CD4-positive, CD25-positive, alpha-beta regulatory T cell (primary cell): ENCODE results near the gene FRMD1. TPM values are rescaled to one million over a fixed set of nuclear protein-coding genes. Genes with fewer than 3 reads are reported as not detected.
A peak's percentile ranks its signal among the peaks of the same experiment; 100 is the strongest.

ENCODE experiments used
- ATAC-seq, 2 donors: fragments of 150-1000 bp; cut with Tn5 transposase; one replicate each; pipeline ENCODE4 v1.10.0; 2021; ENCODE audit warnings: low read depth in 2 of 2, moderate number of reproducible peaks in 2 of 2, moderate library complexity in 1 of 2
- DNase-seq, 3 donors: peaks; one replicate each; pipeline versions ENCODE4 v3.0.0 to v3.0.0-alpha.2; 2012 to 2022; ENCODE audit warnings: mixed read lengths in 1 of 3
- H3K27ac ChIP-seq: one replicate; pipeline ENCODE4 v1.7.0; 2013; ENCODE audit warnings: mild to moderate bottlenecking, low read length; ENCODE audit not compliant: insufficient read depth, poor library complexity, severe bottlenecking
- H3K27me3 ChIP-seq: one replicate; pipeline ENCODE4 v1.7.0; 2013; ENCODE audit warnings: low read length; ENCODE audit not compliant: control insufficient read depth, insufficient read depth
- H3K36me3 ChIP-seq: one replicate; pipeline ENCODE4 v1.7.0; 2013; ENCODE audit warnings: mild to moderate bottlenecking, low read length, moderate library complexity; ENCODE audit not compliant: control insufficient read depth, insufficient read depth
- H3K4me1 ChIP-seq: 2 replicates; pipeline ENCODE4 v1.7.0; 2013; ENCODE audit warnings: mild to moderate bottlenecking, low read length; ENCODE audit not compliant: insufficient read depth, control insufficient read depth, poor library complexity, severe bottlenecking
- H3K4me3 ChIP-seq: one replicate; pipeline ENCODE4 v1.7.0; 2013; ENCODE audit warnings: low read depth, mild to moderate bottlenecking, low read length, moderate library complexity
- H3K9me3 ChIP-seq, 2 experiments: 1 replicate in 1 of 2; 2 replicates in 1 of 2; pipeline ENCODE4 v1.7.0; 2013; ENCODE audit warnings: low read length in 2 of 2, mild to moderate bottlenecking in 1 of 2, moderate library complexity in 1 of 2; ENCODE audit not compliant: control insufficient read depth in 2 of 2
- H3K27ac Mint-ChIP-seq, 3 donors: one replicate each; pipeline ENCODE4 v1.8.0; 2020 to 2022; ENCODE audit warnings: mild to moderate bottlenecking in 3 of 3, mixed read lengths in 3 of 3, moderate library complexity in 2 of 3
- H3K27me3 Mint-ChIP-seq: one replicate; pipeline ENCODE4 v1.8.0; 2022; ENCODE audit warnings: mild to moderate bottlenecking, mixed read lengths
- H3K36me3 Mint-ChIP-seq: one replicate; pipeline ENCODE4 v1.8.0; 2020; ENCODE audit warnings: mixed read lengths
- H3K4me1 Mint-ChIP-seq, 4 donors: one replicate each; pipeline ENCODE4 v1.8.0; 2020 to 2022; ENCODE audit warnings: mixed read lengths in 4 of 4, mild to moderate bottlenecking in 1 of 4
- H3K4me3 Mint-ChIP-seq, 4 donors: one replicate each; pipeline ENCODE4 v1.8.0; 2020 to 2022; ENCODE audit warnings: mild to moderate bottlenecking in 4 of 4, mixed read lengths in 4 of 4, moderate library complexity in 3 of 4
- H3K9me3 Mint-ChIP-seq, 7 donors: one replicate each; pipeline ENCODE4 v1.8.0; 2020 to 2022; ENCODE audit warnings: mixed read lengths in 7 of 7, mild to moderate bottlenecking in 3 of 7, moderate library complexity in 2 of 7
- polyA plus RNA-seq, 4 donors: library from polyadenylated mRNA; unstranded; fragments of 300-500 nt; fragmentation: Illumina TruSeq; gene quantifications; one replicate each; pipeline ENCODE4 v1.2.3, GENCODE V29; 2021
- total RNA-seq: library from RNA; stranded (reverse); gene quantifications from one replicate; pipeline ENCODE4 v1.2.3, GENCODE V29; 2022

Gene FRMD1
- total and polyA plus RNA-seq, 5 donors from 2014 or later: not detected

DNA sequence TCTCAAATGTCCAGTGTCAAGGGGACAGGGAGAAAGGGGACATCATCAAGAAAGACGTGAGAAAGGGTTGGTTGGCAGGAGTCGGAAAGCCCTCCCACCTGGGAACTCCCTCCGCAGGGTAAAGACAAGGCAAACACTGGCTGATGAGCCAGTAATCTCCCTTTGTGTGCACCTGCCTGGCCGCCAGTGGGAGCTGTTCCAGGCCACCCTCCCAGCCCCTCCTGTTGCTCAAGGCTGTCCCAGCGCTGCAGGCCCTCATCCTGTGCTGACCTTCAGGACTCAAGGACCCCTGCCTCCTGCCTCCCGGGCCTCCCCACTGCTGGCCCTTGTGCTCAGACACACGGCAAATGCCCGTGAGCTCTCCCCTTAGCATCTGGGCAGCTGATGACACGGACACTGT, 7.4 kb downstream of the FRMD1 start:
- H3K4me3 Mint-ChIP-seq: no peak overlapping the region
- H3K27me3 Mint-ChIP-seq: no peaks in the 10 kb centered on the region
- H3K9me3 ChIP-seq: peaks cover 0 to 2% of the 10 kb centered on the region in 2 experiments
- H3K27me3 ChIP-seq: no peaks in the 10 kb centered on the region
- peaks cover 0 to 6% (median 0%) of the 10 kb centered on the region in 7 donors for H3K9me3 Mint-ChIP-seq
- H3K36me3 ChIP-seq: no peaks in the 10 kb centered on the region
- H3K4me3 ChIP-seq: no peak overlapping the region
- H3K27ac Mint-ChIP-seq: no peak overlapping the region
- no peak overlapping the region for H3K27ac ChIP-seq
- no peaks in the 10 kb centered on the region for H3K4me1 Mint-ChIP-seq
- no peaks in the 10 kb centered on the region for H3K4me1 ChIP-seq
- no peak for DNase-seq
- no peaks in the 10 kb centered on the region for H3K36me3 Mint-ChIP-seq
- ATAC-seq: no peak

DNA sequence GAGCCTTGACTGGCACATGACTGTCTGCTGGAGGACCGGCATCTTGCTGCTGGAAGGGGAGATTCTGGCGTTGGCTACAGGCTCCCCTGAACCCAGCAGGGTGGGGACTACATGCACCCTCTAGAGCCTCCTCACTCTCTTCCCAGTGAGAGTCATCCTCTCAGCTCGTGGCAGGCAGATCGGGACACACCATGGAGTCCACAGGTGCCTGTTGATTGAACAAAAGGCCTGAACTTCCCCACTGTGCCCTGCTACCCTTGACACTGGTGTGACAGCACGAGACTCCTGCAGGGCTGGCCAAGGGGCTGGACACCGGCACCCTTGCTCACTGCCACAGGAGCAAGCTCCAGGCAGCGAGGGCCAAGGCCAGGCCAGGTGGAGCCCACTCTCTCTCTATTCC, 8.2 kb downstream of the FRMD1 start:
- H3K36me3 Mint-ChIP-seq: no peaks in the 10 kb centered on the region
- Histone ChIP-seq H3K27me3 (no peaks in the 10 kb centered on the region), H3K4me1 (no peaks in the 10 kb centered on the region), H3K4me3 (no peak overlapping the region), H3K36me3 (no peaks in the 10 kb centered on the region), H3K27ac (no peak overlapping the region), H3K9me3 (peaks cover 0 to 2% of the 10 kb centered on the region in 2 experiments)
- ATAC-seq: peak in 1 of 2 donors; percentile 13
- no peak overlapping the region for H3K27ac Mint-ChIP-seq
- no peak for DNase-seq
- H3K27me3 Mint-ChIP-seq: no peaks in the 10 kb centered on the region
- no peak overlapping the region for H3K4me3 Mint-ChIP-seq
- H3K4me1 Mint-ChIP-seq: no peaks in the 10 kb centered on the region
- peaks cover 0 to 4% (median 0%) of the 10 kb centered on the region in 7 donors for H3K9me3 Mint-ChIP-seq

DNA sequence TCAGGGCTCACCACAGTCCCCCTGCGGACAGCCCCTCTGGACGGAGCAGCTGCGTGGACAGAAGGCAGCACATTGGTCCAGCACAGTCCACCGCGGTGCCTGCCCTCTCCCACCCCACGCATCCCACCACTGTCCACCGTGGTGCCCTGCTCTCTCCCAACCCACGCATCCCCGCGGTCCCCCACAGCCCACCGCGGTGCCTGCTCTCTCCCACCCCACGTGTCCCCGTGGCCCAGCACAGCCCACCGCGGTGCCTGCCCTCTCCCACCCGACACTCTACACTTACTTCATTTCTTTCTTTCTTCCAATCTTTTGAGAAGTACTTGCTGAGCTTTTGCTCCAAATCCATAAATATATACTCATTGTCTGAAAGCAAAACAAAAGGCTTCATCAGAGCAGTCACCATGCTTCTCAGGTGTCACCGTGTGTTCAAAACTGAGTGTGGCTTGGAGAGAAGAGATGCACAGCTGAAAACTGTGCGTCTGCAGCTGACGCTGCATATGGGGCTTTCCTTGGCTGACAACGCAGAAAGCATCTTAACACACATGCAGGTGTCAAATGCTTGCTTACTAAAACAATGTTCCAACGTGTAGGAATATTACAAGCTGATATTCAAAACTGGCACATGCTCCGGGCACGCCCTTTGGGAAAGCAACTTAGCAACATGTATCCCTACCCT, 11.8 kb downstream of the FRMD1 start:
- Histone ChIP-seq H3K4me3 (no peak overlapping the region), H3K36me3 (no peaks in the 10 kb centered on the region), H3K9me3 (no peaks in the 10 kb centered on the region), H3K27me3 (no peaks in the 10 kb centered on the region), H3K4me1 (no peaks in the 10 kb centered on the region), H3K27ac (no peak overlapping the region)
- DNase-seq (no peak), ATAC-seq (no peak)
- Mint-ChIP-seq H3K4me3 (no peak overlapping the region), H3K27ac (no peak overlapping the region), H3K9me3 (peaks cover 0 to 4% (median 0%) of the 10 kb centered on the region in 7 donors), H3K36me3 (no peaks in the 10 kb centered on the region), H3K27me3 (no peaks in the 10 kb centered on the region), H3K4me1 (no peaks in the 10 kb centered on the region)

DNA sequence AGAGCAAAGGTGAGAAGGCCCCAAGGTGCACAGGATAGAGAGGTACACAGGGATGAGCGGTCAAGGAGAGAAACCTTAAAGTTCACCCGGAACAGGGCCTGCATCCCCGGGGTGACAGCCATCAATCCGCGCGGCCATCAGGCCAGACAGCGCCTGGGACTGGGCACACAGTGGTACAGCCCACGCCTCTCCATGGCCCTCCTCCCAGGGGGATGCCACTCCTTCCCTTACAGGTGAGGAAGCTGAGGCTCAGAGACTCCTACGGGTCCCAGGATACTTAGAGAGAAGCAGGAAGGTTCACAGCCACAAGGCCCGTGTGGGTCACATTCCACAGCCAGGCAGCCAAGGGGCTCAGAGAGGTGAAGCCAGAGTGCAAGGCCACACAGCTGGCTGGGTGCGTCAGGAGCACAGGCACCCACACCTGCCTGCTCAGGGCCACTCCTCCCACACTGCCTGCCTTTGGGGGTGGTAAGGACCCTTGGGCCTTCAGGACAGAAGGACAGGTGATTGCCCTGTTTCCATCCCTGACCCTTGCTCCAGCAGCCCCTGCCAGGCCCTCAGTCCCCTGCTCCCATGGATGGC, 14.7 kb downstream of the FRMD1 start:
- Histone ChIP-seq H3K4me3 (no peak overlapping the region), H3K27me3 (no peaks in the 10 kb centered on the region), H3K27ac (no peak overlapping the region), H3K36me3 (no peaks in the 10 kb centered on the region), H3K4me1 (no peaks in the 10 kb centered on the region), H3K9me3 (no peaks in the 10 kb centered on the region)
- Mint-ChIP-seq H3K27ac (no peak overlapping the region), H3K27me3 (no peaks in the 10 kb centered on the region), H3K36me3 (no peaks in the 10 kb centered on the region), H3K9me3 (no peaks in the 10 kb centered on the region), H3K4me3 (no peak overlapping the region), H3K4me1 (no peaks in the 10 kb centered on the region)
- no peak for DNase-seq
- no peak for ATAC-seq

DNA sequence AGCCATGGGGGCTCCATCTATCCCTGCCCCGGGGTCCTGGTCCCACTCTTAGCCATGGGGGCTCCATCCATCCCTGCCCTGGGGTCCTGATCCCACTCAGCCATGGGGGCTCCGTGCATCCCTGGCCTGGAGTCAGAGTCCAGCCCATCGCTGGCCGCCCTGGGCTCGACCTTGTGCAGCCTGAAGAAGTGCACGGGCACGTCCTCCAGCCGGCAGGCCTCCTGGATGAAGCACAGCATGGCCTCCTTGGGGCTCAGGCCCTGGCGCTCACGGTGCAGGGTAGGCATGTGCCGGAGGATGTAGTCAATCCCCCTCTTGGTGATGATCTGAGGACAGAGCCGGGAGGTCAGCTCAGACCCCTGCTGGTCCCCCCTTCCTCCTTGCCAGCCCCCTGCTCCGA, 15.6 kb downstream of the FRMD1 start:
- no peaks in the 10 kb centered on the region for H3K9me3 ChIP-seq
- no peaks in the 10 kb centered on the region for H3K27me3 ChIP-seq
- Mint-ChIP-seq H3K4me1 (no peaks in the 10 kb centered on the region), H3K9me3 (no peaks in the 10 kb centered on the region), H3K27me3 (no peaks in the 10 kb centered on the region), H3K4me3 (no peak overlapping the region), H3K27ac (no peak overlapping the region), H3K36me3 (no peaks in the 10 kb centered on the region)
- DNase-seq (no peak), ATAC-seq (no peak)
- no peak overlapping the region for H3K4me3 ChIP-seq
- no peak overlapping the region for H3K27ac ChIP-seq
- no peaks in the 10 kb centered on the region for H3K36me3 ChIP-seq
- no peaks in the 10 kb centered on the region for H3K4me1 ChIP-seq

DNA sequence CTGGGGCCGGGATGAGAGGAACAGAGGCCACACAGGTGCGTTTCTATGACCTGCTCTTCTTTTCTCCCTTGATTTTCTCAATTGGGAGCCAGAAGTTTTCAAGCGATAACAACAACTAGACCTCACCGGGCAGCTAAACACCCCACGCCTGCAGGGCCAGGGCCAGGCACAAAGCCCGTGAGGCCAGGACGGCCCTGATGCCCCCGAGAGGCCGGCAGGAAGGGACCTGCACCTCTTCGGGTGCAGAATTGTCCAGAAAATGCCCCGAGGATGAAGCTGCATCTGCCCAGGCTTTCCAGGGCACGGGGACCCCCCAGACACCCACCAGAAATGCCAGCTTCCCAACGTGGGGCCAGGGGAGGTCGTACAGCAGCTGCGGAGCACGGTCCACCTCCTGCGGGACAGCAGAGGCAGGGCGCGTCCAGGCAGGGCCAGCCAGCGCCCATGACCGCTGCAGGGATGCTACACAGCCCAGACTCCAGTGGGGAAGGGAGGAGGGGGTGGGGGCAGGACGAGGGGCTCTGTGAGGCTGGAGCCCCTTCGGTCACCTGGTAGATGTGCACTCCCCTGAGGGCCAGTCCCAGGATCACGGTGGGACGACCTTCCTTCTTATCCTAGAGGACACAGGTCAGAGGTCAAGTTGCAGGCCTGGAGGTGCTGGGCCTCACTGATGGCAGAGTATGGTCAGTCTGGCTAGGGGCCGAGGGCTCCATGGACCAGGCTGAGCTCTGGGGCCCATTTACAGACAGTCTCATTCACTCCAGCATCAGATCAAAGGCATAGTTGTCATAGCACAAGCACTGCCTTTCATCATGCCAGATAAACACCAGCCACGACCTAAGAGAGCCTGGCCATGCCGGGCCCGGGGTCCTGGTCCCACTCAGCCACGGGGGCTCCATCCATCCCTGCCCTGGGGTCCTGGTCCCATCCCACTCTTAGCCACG, 16.4 kb downstream of the FRMD1 start:
- Histone ChIP-seq H3K27ac (no peak overlapping the region), H3K36me3 (no peaks in the 10 kb centered on the region), H3K4me1 (no peaks in the 10 kb centered on the region), H3K4me3 (no peak overlapping the region), H3K27me3 (no peaks in the 10 kb centered on the region), H3K9me3 (no peaks in the 10 kb centered on the region)
- ATAC-seq (no peak), DNase-seq (no peak)
- H3K4me1 Mint-ChIP-seq: no peaks in the 10 kb centered on the region
- no peak overlapping the region for H3K27ac Mint-ChIP-seq
- H3K36me3 Mint-ChIP-seq: no peaks in the 10 kb centered on the region
- no peak overlapping the region for H3K4me3 Mint-ChIP-seq
- no peaks in the 10 kb centered on the region for H3K27me3 Mint-ChIP-seq
- H3K9me3 Mint-ChIP-seq: no peaks in the 10 kb centered on the region

DNA sequence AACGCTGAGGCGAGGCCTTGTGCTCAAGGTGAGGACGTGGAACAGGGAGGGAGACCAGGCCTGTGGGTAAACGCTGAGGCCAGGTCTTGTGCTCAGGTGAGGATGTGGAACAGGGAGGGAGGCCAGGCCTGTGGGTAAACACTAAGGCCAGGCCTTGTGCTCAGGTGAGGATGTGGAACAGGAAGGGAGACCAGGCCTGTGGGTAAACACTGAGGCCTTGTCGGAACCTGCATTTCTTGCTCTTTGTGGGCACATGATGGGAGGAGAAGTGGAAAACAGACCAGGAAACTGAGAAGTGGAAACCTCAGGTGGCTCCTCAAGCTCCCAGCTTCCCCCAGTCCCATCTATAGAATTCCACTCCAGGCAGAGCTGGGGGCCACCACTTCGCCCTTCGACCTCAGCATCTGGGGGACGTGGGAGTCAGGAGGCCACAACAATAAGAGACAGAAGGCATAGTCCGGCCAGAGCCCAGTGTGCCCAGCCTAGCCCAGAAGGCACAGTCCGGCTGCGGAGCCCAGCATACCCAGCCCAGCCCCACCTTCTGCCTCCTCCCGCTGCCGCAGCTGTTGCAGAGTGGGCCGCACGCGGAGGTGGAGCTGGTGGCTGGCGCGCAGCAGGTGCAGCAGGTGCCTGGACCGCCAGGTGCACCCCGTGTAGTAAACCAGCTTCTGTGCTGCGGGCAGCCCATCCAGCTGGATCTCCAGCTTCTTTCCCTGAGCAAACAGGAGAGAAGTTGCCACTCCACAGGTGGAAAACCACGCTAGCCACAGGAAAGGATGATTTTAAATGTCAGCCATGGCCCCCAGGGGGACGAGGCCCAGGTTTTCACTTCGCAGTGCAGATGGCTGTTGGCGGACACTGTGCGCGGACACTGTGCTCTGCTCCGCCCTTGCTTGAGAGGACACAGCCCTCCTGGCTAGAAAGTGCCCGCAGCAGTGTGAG, 17.5 kb downstream of the FRMD1 start:
- no peaks in the 10 kb centered on the region for H3K4me1 Mint-ChIP-seq
- H3K4me3 Mint-ChIP-seq: no peak overlapping the region
- Histone ChIP-seq H3K27ac (no peak overlapping the region), H3K4me3 (no peak overlapping the region), H3K36me3 (no peaks in the 10 kb centered on the region), H3K9me3 (no peaks in the 10 kb centered on the region), H3K4me1 (no peaks in the 10 kb centered on the region), H3K27me3 (no peaks in the 10 kb centered on the region)
- DNase-seq (no peak), ATAC-seq (no peak)
- H3K27me3 Mint-ChIP-seq: no peaks in the 10 kb centered on the region
- H3K36me3 Mint-ChIP-seq: no peaks in the 10 kb centered on the region
- H3K9me3 Mint-ChIP-seq: no peaks in the 10 kb centered on the region
- H3K27ac Mint-ChIP-seq: no peak overlapping the region
